Ascending aorta (tissue), 2 donors: ENCODE results near the gene KAZN. TPM values are rescaled to one million over a fixed set of nuclear protein-coding genes. Genes with fewer than 3 reads are reported as not detected.

ENCODE experiments used
- DNase-seq, 2 donors: peaks; one replicate each; pipeline ENCODE4 v3.0.0-alpha.2; 2019; ENCODE audit warnings: low spot score in 2 of 2
- H3K27ac ChIP-seq, 2 donors: fragments of 200-600 bp; sonication (generic); one replicate each; pipeline ENCODE4 v1.5.1; 2016 to 2017; ENCODE audit warnings: mild to moderate bottlenecking in 1 of 2
- H3K27me3 ChIP-seq: fragments of 200-600 bp; sonication (generic); one replicate; pipeline ENCODE4 v1.5.1; 2017
- H3K36me3 ChIP-seq, 2 donors: fragments of 200-600 bp; sonication (generic); one replicate each; pipeline ENCODE4 v1.5.1; 2016
- H3K4me1 ChIP-seq, 2 donors: fragments of 200-600 bp; sonication (generic); one replicate each; pipeline ENCODE4 v1.5.1; 2016 to 2017; ENCODE audit warnings: mild to moderate bottlenecking in 1 of 2
- H3K4me3 ChIP-seq, 2 donors: fragments of 200-600 bp; sonication (generic); one replicate each; pipeline ENCODE4 v1.5.1; 2016 to 2017; ENCODE audit warnings: mild to moderate bottlenecking in 1 of 2
- H3K9me3 ChIP-seq, 2 donors: fragments of 200-600 bp; sonication (generic); one replicate each; pipeline ENCODE4 v1.5.1; 2016
- CTCF ChIP-seq, 3 experiments: fragments of 200-600 bp in 2 of 3; fragments of 450-650 bp in 1 of 3; sonication (generic) in 2 of 3; IDR thresholded peaks; one replicate each; pipeline ENCODE4 v1.5.1; 2016 to 2019; ENCODE audit warnings: antibody characterized with exemption in 3 of 3, mild to moderate bottlenecking in 1 of 3, moderate library complexity in 1 of 3
- intact Hi-C: fragments of 100-400 bp; cut with DNase I; formaldehyde crosslinking; loops from one replicate; pipeline ENCODE4 v1.15.1; 2023
- total RNA-seq: library from RNA; depleted of rRNA; stranded (reverse); fragments of >200 nt; gene quantifications from one replicate; pipeline ENCODE4 v1.1.0, GENCODE V29; 2016

Gene KAZN
- total RNA-seq, 1 donor from 2014 or later: 58.5 TPM

GRCh38 chr1:14840374-14840773 is 241.9 kb downstream of the KAZN start:
- H3K27me3 ChIP-seq: no peaks in the 10 kb centered on the region
- no peaks in the 10 kb centered on the region for H3K36me3 ChIP-seq
- TF ChIP-seq CTCF (IDR thresholded peaks at IDR 0.05): no peak
- peaks cover 4 to 11% of the 10 kb centered on the region in 2 donors for H3K9me3 ChIP-seq
- DNase-seq: no peak
- H3K4me1 ChIP-seq: no peaks in the 10 kb centered on the region
- H3K27ac ChIP-seq: no peak overlapping the region
- no peak overlapping the region for H3K4me3 ChIP-seq
- intact Hi-C loops: no loop called here

- intact Hi-C loops: no loop called here
- no peaks in the 10 kb centered on the region for H3K27me3 ChIP-seq
- no peak overlapping the region for H3K27ac ChIP-seq
Measured at GRCh38 chr1:14841456-14841855, 243.0 kb downstream of the KAZN start.

GRCh38 chr1:14841951-14842350 is 243.5 kb downstream of the KAZN start:
- Histone ChIP-seq H3K4me1 (no peaks in the 10 kb centered on the region), H3K4me3 (no peak overlapping the region), H3K27ac (no peak overlapping the region), H3K36me3 (no peaks in the 10 kb centered on the region), H3K27me3 (no peaks in the 10 kb centered on the region), H3K9me3 (peaks cover 4 to 11% of the 10 kb centered on the region in 2 donors)
- TF ChIP-seq CTCF (IDR thresholded peaks at IDR 0.05): no peak
- intact Hi-C loops: no loop called here
- no peak for DNase-seq

More at GRCh38 chr1:14841456-14841855, 243.0 kb downstream of the KAZN start:
- Histone ChIP-seq H3K4me3 (no peak overlapping the region), H3K4me1 (no peaks in the 10 kb centered on the region), H3K9me3 (peaks cover 4 to 11% of the 10 kb centered on the region in 2 donors), H3K36me3 (no peaks in the 10 kb centered on the region)
- no peak for DNase-seq
- TF ChIP-seq CTCF (IDR thresholded peaks at IDR 0.05): no peak

GRCh38 chr1:14842361-14842760 is 243.9 kb downstream of the KAZN start:
- no peak for DNase-seq
- TF ChIP-seq CTCF (IDR thresholded peaks at IDR 0.05): no peak
- no peak overlapping the region for H3K27ac ChIP-seq
- peaks cover 4 to 11% of the 10 kb centered on the region in 2 donors for H3K9me3 ChIP-seq
- H3K4me3 ChIP-seq: no peak overlapping the region
- no peaks in the 10 kb centered on the region for H3K36me3 ChIP-seq
- no peaks in the 10 kb centered on the region for H3K27me3 ChIP-seq
- intact Hi-C loops: no loop called here
- H3K4me1 ChIP-seq: no peaks in the 10 kb centered on the region

GRCh38 chr1:14842891-14843290 is 244.4 kb downstream of the KAZN start:
- Histone ChIP-seq H3K27ac (no peak overlapping the region), H3K4me3 (no peak overlapping the region), H3K4me1 (no peaks in the 10 kb centered on the region), H3K9me3 (peaks cover 4 to 11% of the 10 kb centered on the region in 2 donors), H3K36me3 (no peaks in the 10 kb centered on the region), H3K27me3 (no peaks in the 10 kb centered on the region)
- no peak for TF ChIP-seq CTCF (IDR thresholded peaks at IDR 0.05)
- DNase-seq: no peak
- intact Hi-C loops: no loop called here

GRCh38 chr1:14843525-14843924 is 245.0 kb downstream of the KAZN start:
- Histone ChIP-seq H3K36me3 (no peaks in the 10 kb centered on the region), H3K4me3 (no peak overlapping the region), H3K27ac (no peak overlapping the region), H3K27me3 (no peaks in the 10 kb centered on the region), H3K9me3 (peaks cover 4 to 11% of the 10 kb centered on the region in 2 donors), H3K4me1 (no peaks in the 10 kb centered on the region)
- no peak for DNase-seq
- no peak for TF ChIP-seq CTCF (IDR thresholded peaks at IDR 0.05)
- intact Hi-C loops: no loop called here
